CD14-positive monocyte (primary cell): Measurements from ENCODE around the gene PCCA. TPM values are rescaled to one million over a fixed set of nuclear protein-coding genes. Genes with fewer than 3 reads are reported as not detected.

Experiments used
- DNase-seq, 3 donors: peaks; one replicate each; pipeline ENCODE4 v3.0.0-alpha.2; 2011 to 2022
- H2AFZ ChIP-seq: 2 replicates; pipeline ENCODE4 v1.6.0; 2012; ENCODE audit warnings: mild to moderate bottlenecking, low read depth, low read length, inconsistent platforms; ENCODE audit not compliant: insufficient read depth, poor library complexity, severe bottlenecking
- H3K27ac ChIP-seq, 2 donors: 1 replicate in 1 of 2; 2 replicates in 1 of 2; pipeline ENCODE4 v1.5.1; 2012 to 2013; ENCODE audit warnings: low read length in 2 of 2, control low read depth in 1 of 2, inconsistent platforms in 1 of 2, low read depth in 1 of 2, mild to moderate bottlenecking in 1 of 2
- H3K27me3 ChIP-seq, 2 donors: one replicate each; pipeline versions ENCODE4 v1.6.0 to v1.6.1; 2011 to 2013; ENCODE audit warnings: low read length in 2 of 2; ENCODE audit not compliant: control insufficient read depth in 2 of 2, insufficient read depth in 2 of 2
- H3K36me3 ChIP-seq, 2 donors: replicated peaks in 1 of 2; 1 replicate in 1 of 2; 2 replicates in 1 of 2; pipeline versions ENCODE4 v1.5.1 to v1.6.1; 2012 to 2013; ENCODE audit warnings: low read length in 2 of 2, control low read depth in 1 of 2, inconsistent platforms in 1 of 2, mild to moderate bottlenecking in 1 of 2; ENCODE audit not compliant: insufficient read depth in 2 of 2, control insufficient read depth in 1 of 2
- H3K4me1 ChIP-seq, 2 donors: 1 replicate in 1 of 2; 2 replicates in 1 of 2; pipeline versions ENCODE4 v1.5.1 to v1.6.1; 2012 to 2013; ENCODE audit warnings: low read length in 2 of 2, control low read depth in 1 of 2, inconsistent platforms in 1 of 2, mild to moderate bottlenecking in 1 of 2, moderate library complexity in 1 of 2; ENCODE audit not compliant: insufficient read depth in 2 of 2, control insufficient read depth in 1 of 2
- H3K4me2 ChIP-seq: replicated peaks from 2 replicates; pipeline ENCODE3; 2012; ENCODE audit warnings: low read length, moderate library complexity, mild to moderate bottlenecking; ENCODE audit not compliant: poor library complexity, severe bottlenecking; ENCODE audit errors: extremely low read depth
- H3K4me3 ChIP-seq, 3 experiments: fragments of 200-600 bp in 1 of 3; sonication (generic) in 1 of 3; replicated peaks in 1 of 3; 1 replicate in 2 of 3; 2 replicates in 1 of 3; pipeline ENCODE4 v1.5.1; 2011 to 2013; ENCODE audit warnings: low read length in 3 of 3, mild to moderate bottlenecking in 3 of 3, control low read depth in 2 of 3, low read depth in 2 of 3, inconsistent platforms in 1 of 3, moderate library complexity in 1 of 3
- H3K79me2 ChIP-seq: 2 replicates; pipeline ENCODE4 v1.6.0; 2012; ENCODE audit warnings: mild to moderate bottlenecking, control low read depth, inconsistent platforms, low read length, moderate library complexity; ENCODE audit not compliant: insufficient read depth
- H3K9ac ChIP-seq: 2 replicates; pipeline ENCODE4 v1.6.0; 2017; ENCODE audit warnings: low read length, mild to moderate bottlenecking; ENCODE audit not compliant: insufficient read depth, poor library complexity, severe bottlenecking
- H3K9me3 ChIP-seq, 2 donors: replicated peaks in 1 of 2; 1 replicate in 1 of 2; 2 replicates in 1 of 2; pipeline versions ENCODE4 v1.5.1 to v1.6.1; 2012 to 2013; ENCODE audit warnings: low read length in 2 of 2, control low read depth in 1 of 2; ENCODE audit not compliant: control insufficient read depth in 1 of 2, insufficient read depth in 1 of 2
- H4K20me1 ChIP-seq: 2 replicates; pipeline ENCODE4 v1.6.0; 2012; ENCODE audit warnings: mild to moderate bottlenecking, low read length, control low read depth, moderate library complexity; ENCODE audit not compliant: insufficient read depth
- H3K27ac Mint-ChIP-seq, 7 donors: one replicate each; pipeline ENCODE4 v1.8.0; 2020; ENCODE audit warnings: mild to moderate bottlenecking in 7 of 7, mixed read lengths in 7 of 7, moderate library complexity in 6 of 7, inconsistent platforms in 2 of 7
- H3K27me3 Mint-ChIP-seq, 3 donors: one replicate each; pipeline ENCODE4 v1.8.0; 2021 to 2022; ENCODE audit warnings: low read depth in 3 of 3, mild to moderate bottlenecking in 3 of 3, mixed read lengths in 3 of 3, moderate library complexity in 3 of 3, inconsistent platforms in 1 of 3
- H3K36me3 Mint-ChIP-seq, 2 donors: one replicate each; pipeline ENCODE4 v1.8.0; 2020; ENCODE audit warnings: mixed read lengths in 2 of 2, inconsistent platforms in 1 of 2, mild to moderate bottlenecking in 1 of 2
- H3K4me1 Mint-ChIP-seq: one replicate; pipeline ENCODE4 v1.8.0; 2020; ENCODE audit warnings: mild to moderate bottlenecking, mixed read lengths
- H3K4me3 Mint-ChIP-seq, 2 donors: one replicate each; pipeline ENCODE4 v1.8.0; 2020; ENCODE audit warnings: mild to moderate bottlenecking in 2 of 2, mixed read lengths in 2 of 2, moderate library complexity in 1 of 2
- H3K9me3 Mint-ChIP-seq, 7 donors: one replicate each; pipeline ENCODE4 v1.8.0; 2020 to 2022; ENCODE audit warnings: mixed read lengths in 7 of 7, mild to moderate bottlenecking in 6 of 7, moderate library complexity in 6 of 7, inconsistent platforms in 2 of 7
- WGBS: methylation state at CpG from one replicate; pipeline ENCODE4 v1.1.5; 2013; ENCODE audit warnings: missing lambda C conversion rate; ENCODE audit not compliant: insufficient coverage; 5-methylcytosine and 5-hydroxymethylcytosine counted together
- intact Hi-C, 2 donors: fragments of 100-400 bp; cut with micrococcal nuclease; formaldehyde crosslinking; loops; one replicate each; pipeline versions ENCODE4 v1.15.0 to v1.15.1; 2023
- polyA plus RNA-seq, 3 donors: library from polyadenylated mRNA; depleted of rRNA in 1 of 3; unstranded in 2 of 3; stranded (reverse) in 1 of 3; fragments of 300-500 nt in 2 of 3; fragments of >200 nt in 1 of 3; fragmentation: Illumina TruSeq in 2 of 3; gene quantifications; 1 replicate in 2 of 3; 2 replicates in 1 of 3; pipeline ENCODE4 v1.2.3, GENCODE V29; 2012 to 2021
- TF ChIP-seq, protein P1 (sequence below): fragments of 200-600 bp; IDR thresholded peaks from one replicate; pipeline ENCODE4 v1.8.0; 2022; ENCODE audit warnings: antibody characterized with exemption, mild to moderate bottlenecking

PCCA gene
- polyA plus RNA-seq, 3 donors: 4.4 to 13.5 (median 11.9) TPM

- Histone ChIP-seq H3K4me1 (peaks cover 5 to 9% of the 10 kb centered on the region in 2 donors), H3K4me3 (no peak overlapping the region), H3K27me3 (no peaks in the 10 kb centered on the region), H3K9ac (no peak overlapping the region), H3K79me2 (no peaks in the 10 kb centered on the region), H3K36me3 (no peaks in the 10 kb centered on the region), H3K4me2 (no peak overlapping the region), H4K20me1 (no peaks in the 10 kb centered on the region), H2AFZ (no peak overlapping the region), H3K27ac (no peak overlapping the region), H3K9me3 (no peaks in the 10 kb centered on the region)
- no peak overlapping the region for H3K27ac Mint-ChIP-seq
- peaks cover 10% of the 10 kb centered on the region for H3K4me1 Mint-ChIP-seq
- no peak for DNase-seq
- intact Hi-C loops: no loop called here
- peaks cover 3% of the 10 kb centered on the region in 2 donors for H3K36me3 Mint-ChIP-seq
- H3K4me3 Mint-ChIP-seq: no peak overlapping the region
- peaks cover 0 to 2% (median 0%) of the 10 kb centered on the region in 7 donors for H3K9me3 Mint-ChIP-seq
- peaks cover 0 to 3% (median 1%) of the 10 kb centered on the region in 3 donors for H3K27me3 Mint-ChIP-seq
- WGBS: no CpG with 5 or more reads among the region's 4 CpGs
- TF ChIP-seq, protein P1, sequence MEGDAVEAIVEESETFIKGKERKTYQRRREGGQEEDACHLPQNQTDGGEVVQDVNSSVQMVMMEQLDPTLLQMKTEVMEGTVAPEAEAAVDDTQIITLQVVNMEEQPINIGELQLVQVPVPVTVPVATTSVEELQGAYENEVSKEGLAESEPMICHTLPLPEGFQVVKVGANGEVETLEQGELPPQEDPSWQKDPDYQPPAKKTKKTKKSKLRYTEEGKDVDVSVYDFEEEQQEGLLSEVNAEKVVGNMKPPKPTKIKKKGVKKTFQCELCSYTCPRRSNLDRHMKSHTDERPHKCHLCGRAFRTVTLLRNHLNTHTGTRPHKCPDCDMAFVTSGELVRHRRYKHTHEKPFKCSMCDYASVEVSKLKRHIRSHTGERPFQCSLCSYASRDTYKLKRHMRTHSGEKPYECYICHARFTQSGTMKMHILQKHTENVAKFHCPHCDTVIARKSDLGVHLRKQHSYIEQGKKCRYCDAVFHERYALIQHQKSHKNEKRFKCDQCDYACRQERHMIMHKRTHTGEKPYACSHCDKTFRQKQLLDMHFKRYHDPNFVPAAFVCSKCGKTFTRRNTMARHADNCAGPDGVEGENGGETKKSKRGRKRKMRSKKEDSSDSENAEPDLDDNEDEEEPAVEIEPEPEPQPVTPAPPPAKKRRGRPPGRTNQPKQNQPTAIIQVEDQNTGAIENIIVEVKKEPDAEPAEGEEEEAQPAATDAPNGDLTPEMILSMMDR: no peak
Observed at GRCh38 chr13:100240109-100240779, 151.4 kb downstream of the PCCA start.

DNA sequence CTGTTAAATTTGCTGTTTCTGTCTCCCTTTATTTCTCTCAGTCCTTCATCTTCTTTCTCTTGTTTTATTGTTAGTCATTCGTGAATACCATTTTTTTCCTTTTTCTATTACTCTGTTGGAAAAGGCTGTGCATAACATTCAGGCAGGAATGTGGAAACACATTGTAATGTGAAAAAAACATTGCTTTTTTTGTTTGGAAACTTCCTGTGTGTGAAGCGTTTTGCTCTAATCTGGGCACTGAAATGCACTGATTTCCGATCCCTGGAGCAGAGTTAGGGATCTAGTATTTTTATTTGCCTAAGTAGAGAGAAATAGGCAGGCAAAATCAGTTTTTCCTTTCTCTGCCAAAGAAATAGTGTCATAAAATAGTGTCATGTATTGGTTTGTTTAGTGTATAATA, 155.5 kb downstream of the PCCA start:
- no peaks in the 10 kb centered on the region for H3K79me2 ChIP-seq
- TF ChIP-seq, protein P1: no peak
- no peaks in the 10 kb centered on the region for H3K27me3 ChIP-seq

More for the DNA sequence above, 155.5 kb downstream of the PCCA start:
- Histone ChIP-seq H3K9ac (no peak overlapping the region), H3K27ac (no peak overlapping the region), H3K4me3 (no peak overlapping the region), H3K4me2 (no peak overlapping the region), H4K20me1 (no peaks in the 10 kb centered on the region), H3K4me1 (no peaks in the 10 kb centered on the region), H2AFZ (no peak overlapping the region), H3K9me3 (peaks cover 3 to 8% of the 10 kb centered on the region in 2 donors), H3K36me3 (no peaks in the 10 kb centered on the region)
- peaks cover 5 to 21% (median 18%) of the 10 kb centered on the region in 7 donors for H3K9me3 Mint-ChIP-seq
- no peak overlapping the region for H3K27ac Mint-ChIP-seq
- H3K36me3 Mint-ChIP-seq: peaks cover 3% of the 10 kb centered on the region in 2 donors
- WGBS: 75% methylated on average over 2 of the region's 3 CpGs
- no peaks in the 10 kb centered on the region for H3K4me1 Mint-ChIP-seq
- peaks cover 0 to 3% (median 1%) of the 10 kb centered on the region in 3 donors for H3K27me3 Mint-ChIP-seq
- H3K4me3 Mint-ChIP-seq: no peak overlapping the region
- intact Hi-C loops: no loop called here
- DNase-seq: no peak
